ENCODE results near the gene MS4A8.
"Not testable (repeated sequence)": the region's sequence is repeated elsewhere in the genome, so short reads cannot be mapped to it uniquely, and the experiment has no call there.

MS4A8 gene

DNA sequence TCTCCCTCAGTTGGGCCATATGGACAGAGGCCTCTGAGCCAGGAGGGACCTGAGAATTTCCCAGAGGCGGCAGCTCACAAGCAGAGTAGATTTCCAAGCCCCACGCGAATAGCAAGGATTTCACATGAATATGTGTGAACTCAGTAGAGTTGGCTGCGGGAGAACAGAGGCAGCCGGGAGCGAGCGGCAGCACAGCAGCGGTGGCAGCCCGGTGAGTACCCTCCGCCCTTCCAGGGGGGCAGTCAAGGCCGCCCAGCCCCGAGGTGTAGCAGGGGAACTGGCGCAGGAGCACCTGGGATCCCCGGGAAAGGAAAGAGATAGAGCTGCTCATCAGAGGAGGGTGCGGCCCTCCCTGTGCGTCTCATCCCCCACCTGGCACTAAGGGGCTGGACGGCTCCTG, 48.8 kb downstream of the MS4A8 start:
- Mint-ChIP-seq H3K36me3 (no peaks in the 10 kb centered on the region), H3K27me3 (peaks cover 33% of the 10 kb centered on the region), H3K4me3 (no peak overlapping the region), H3K4me1 (no peaks in the 10 kb centered on the region), H3K9me3 (peaks cover 4% of the 10 kb centered on the region), H3K27ac (no peak overlapping the region)
- no peak for ATAC-seq

DNA sequence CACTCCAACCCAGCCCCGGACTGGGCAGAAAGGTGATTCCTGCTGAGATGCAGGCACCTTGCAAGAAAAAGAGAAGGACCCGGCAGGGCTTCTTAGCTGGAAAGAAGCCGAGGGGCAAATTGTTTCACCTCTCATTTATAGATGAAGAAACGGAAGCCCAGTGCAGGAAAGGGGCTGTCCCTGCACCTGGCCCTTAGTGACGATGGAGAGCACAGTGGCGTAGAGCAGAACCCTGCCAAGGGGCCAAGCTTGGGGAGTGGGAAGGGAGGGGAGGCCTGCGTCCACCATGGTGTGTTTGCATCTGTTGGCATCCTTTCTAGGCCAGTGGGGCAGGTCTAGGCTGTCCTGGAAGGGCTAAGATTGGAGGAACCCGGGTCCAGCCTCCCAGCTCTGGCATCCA, 49.4 kb downstream of the MS4A8 start:
- no peaks in the 10 kb centered on the region for H3K36me3 Mint-ChIP-seq
- peak; percentile 58 for ATAC-seq
- H3K4me3 Mint-ChIP-seq, result no peak overlapping the region
- peaks cover 4% of the 10 kb centered on the region for H3K9me3 Mint-ChIP-seq
- peaks cover 33% of the 10 kb centered on the region for H3K27me3 Mint-ChIP-seq
- no peak overlapping the region for H3K27ac Mint-ChIP-seq
- no peaks in the 10 kb centered on the region for H3K4me1 Mint-ChIP-seq

DNA sequence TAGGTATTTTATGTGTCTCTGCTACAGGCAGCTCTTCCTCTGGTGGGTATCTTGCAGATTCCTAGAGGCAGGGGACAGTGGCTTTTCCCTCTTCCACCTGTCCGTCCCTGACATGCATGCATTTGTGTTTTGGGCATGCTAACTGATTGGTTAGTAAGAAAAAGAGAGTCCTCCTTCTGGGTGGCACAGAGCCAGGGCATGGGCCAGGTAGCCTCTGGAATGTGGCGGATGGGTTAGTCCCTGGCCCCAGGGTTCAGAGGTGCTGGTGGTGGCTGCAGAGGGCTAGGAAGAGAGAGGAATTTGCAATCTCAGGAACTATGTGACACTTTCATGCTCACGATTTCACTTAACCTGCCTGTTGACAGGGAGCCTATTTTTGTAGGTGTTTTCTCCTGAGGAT, 51.5 kb downstream of the MS4A8 start:
- no peak overlapping the region for H3K4me3 Mint-ChIP-seq
- no peaks in the 10 kb centered on the region for H3K4me1 Mint-ChIP-seq
- no peaks in the 10 kb centered on the region for H3K36me3 Mint-ChIP-seq
- no peak for ATAC-seq
- H3K27ac Mint-ChIP-seq, result no peak overlapping the region
- peaks cover 4% of the 10 kb centered on the region for H3K9me3 Mint-ChIP-seq
- peaks cover 33% of the 10 kb centered on the region for H3K27me3 Mint-ChIP-seq

DNA sequence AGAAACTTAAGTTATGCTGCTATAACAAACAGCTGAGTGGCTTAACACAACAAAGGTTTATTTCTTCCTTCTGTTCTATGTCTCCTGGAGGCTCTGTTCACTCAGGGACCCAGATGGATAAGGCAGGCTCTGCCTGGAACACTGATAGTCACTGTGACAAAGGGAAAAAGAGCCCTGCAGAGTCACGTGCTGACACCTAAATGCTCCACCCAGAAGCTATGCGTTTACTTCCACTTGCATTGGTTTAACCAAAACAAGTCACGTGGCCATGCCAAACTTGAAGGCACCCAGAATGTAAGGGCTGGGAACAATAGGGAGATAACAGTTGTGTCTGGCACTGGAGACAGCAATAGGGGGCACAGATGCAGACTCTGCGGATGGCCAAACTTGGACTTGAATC, 53.9 kb downstream of the MS4A8 start:
- peaks cover 8% of the 10 kb centered on the region for H3K4me1 Mint-ChIP-seq
- ATAC-seq, result no peak
- peaks cover 33% of the 10 kb centered on the region for H3K27me3 Mint-ChIP-seq
- no peaks in the 10 kb centered on the region for H3K36me3 Mint-ChIP-seq
- H3K9me3 Mint-ChIP-seq, result no peaks in the 10 kb centered on the region
- no peak overlapping the region for H3K27ac Mint-ChIP-seq
- no peak overlapping the region for H3K4me3 Mint-ChIP-seq

DNA sequence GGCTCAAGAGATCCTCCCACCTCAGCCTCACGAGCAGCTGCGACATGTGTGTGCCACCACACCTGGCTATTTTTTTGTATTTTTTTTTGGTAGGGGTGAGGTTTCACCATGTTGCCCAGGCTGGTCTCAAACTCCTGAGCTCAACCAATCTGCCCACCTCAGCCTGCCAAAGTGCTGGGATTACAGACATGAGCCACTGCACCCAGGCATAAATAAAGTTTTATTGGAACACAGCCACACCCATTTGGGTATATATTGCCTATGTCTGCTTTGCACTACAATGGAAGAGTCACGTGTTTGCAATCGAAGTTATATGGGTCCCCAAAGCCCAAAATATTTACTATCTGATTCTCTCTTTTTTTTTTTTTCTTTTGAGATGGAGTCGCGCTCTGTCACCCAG, 55.5 kb downstream of the MS4A8 start:
- Mint-ChIP-seq H3K36me3 (no peaks in the 10 kb centered on the region), H3K4me3 (no peak overlapping the region), H3K9me3 (no peaks in the 10 kb centered on the region), H3K27ac (no peak overlapping the region), H3K27me3 (peaks cover 28% of the 10 kb centered on the region), H3K4me1 (peaks cover 14% of the 10 kb centered on the region)
- ATAC-seq, result no peak

DNA sequence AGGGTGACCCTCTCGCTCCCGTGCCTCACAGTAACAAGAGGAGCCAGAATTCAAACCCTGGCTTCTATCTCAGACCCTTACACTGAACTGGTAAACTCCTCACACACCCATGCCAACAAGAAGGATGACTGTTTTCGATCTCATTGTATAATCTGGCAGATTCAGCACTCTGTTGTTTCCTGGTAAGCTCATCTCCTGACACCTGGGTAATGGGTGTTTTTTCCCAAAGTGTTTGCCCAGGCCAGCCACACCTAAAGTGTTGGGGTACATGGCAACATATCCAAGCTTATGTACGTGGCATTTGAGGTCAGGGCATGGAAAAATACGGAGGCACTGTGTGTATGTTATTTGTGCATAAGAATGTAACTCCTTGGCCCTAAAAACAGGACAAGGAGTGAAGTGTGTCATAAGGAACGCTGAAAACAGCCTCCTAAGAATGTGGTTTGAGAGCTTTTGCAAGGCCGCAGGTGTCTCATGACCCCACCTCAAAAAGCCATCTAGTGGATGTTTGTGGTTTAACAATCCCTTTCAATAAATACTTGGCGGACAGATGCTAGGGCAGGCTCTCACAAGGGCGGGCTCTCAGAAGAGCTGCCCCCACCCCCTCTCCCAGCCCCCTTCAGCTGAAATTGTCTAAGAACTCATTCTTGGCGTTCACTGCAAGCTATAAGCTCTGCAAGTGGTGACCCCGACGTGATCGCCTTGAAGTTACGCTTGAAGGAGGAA, 57.1 kb downstream of the MS4A8 start, which contains the start of gene MS4A15:
Gene MS4A15, plus strand, starts transcription at position 561 of the 726 bp plus-strand sequence. CDS start 6,867 bp downstream, outside the sequence.
- no peak within 1 kb of the TSS for H3K4me3 Mint-ChIP-seq

DNA sequence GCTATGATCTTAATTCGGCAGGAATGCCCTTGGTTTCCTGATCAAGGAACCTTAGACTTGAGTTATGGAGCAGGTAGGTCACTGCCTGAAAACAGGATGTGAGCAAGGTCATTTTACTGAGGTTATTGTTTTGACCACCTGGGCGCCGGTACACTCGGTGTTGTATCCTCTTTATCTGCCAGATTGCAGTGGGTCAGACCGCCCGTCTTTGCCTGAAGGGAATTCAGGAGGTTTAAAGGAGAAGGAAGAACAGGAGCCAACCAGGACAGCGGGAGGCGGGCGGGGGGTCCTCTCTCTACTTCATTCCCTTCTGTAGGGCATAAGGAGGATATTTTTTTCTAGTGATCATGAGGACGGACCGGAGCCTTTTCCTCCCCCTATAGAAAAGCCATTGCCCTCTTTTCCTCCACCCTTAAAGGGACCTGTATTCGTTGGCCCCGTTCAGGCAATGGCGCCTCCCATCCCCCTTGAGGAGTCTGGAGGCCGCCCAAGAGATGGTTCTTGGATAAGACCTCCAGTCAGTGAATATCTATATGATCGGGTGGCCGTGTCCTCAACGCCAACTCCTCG, 57.9 kb downstream of the MS4A8 start:
- H3K27ac Mint-ChIP-seq, result no peak overlapping the region
- ATAC-seq, result no peak

More for the DNA sequence above, 57.1 kb downstream of the MS4A8 start, which contains the start of gene MS4A15:
- peaks cover 21% of the 10 kb centered on the region for H3K27me3 Mint-ChIP-seq
- H3K27ac Mint-ChIP-seq, result no peak within 1 kb of the TSS
- peak; percentile 51 for ATAC-seq
- H3K36me3 Mint-ChIP-seq, result no peaks in the 10 kb centered on the region
- H3K4me1 Mint-ChIP-seq, result peaks cover 22% of the 10 kb centered on the region
- no peaks in the 10 kb centered on the region for H3K9me3 Mint-ChIP-seq

DNA sequence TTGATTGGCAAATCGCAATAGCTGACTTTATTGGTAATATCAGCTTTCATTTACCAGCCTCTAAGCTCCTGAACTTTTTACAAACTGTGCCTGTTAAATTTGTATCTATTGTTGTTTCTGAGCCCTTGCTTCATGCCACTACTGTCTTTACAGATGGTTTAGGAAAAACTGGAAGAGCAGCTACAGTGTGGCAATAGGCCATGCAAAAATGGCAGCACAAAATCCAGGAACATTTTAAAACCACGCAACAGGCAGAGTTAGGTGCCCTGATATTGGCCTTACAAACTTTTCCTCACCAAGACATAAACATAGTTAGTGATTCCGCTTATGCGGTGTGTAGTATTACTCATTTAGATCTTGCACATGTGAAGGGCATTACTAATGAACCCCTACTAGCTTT, 59.3 kb downstream of the MS4A8 start:
- not testable (repeated sequence) for H3K4me3 Mint-ChIP-seq, H3K9me3 Mint-ChIP-seq, H3K36me3 Mint-ChIP-seq, H3K27me3 Mint-ChIP-seq, H3K27ac Mint-ChIP-seq, ATAC-seq
- H3K4me1 Mint-ChIP-seq, result peaks cover 44% of the 10 kb centered on the region

More for the DNA sequence above, 57.9 kb downstream of the MS4A8 start:
- Mint-ChIP-seq H3K4me3 (no peak overlapping the region), H3K36me3 (no peaks in the 10 kb centered on the region), H3K27me3 (peaks cover 15% of the 10 kb centered on the region), H3K9me3 (no peaks in the 10 kb centered on the region), H3K4me1 (peaks cover 30% of the 10 kb centered on the region)

DNA sequence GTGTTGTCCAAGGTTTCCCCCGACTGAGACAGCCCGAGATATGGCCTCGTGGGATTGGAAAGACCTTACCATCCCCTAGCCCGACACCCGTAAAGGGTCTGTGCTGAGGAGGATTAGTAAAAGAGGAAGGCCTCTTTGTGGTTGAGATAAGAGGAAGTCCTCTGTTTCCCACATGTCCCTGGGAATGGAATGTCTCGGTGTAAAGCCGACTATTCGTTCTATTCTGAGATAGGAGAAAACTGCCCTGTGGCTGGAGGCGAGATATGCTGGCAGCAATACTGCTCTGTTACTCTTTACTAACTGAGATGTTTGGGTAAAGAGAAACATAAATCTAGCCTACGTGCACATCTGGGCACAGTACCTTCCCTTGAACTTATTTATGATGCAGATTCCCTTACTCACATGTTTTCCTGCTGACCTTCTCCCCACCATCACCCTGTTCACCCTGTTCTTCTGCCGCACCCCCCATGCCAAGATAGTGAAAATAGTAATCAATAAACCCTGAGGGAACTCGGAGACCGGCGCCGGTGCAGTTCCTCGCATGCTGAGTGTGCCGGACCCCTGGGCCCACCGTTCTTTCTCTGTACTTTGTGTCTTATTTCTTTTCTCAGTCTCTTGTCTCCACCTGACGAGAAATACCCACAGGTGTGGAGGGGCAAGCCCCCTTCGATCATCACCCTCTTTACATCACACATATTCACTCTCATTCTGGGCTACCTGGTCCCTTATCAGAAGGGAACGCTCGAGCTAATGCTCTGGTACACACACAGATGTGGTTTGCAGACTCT, 60.2 kb downstream of the MS4A8 start:
- H3K36me3 Mint-ChIP-seq, H3K4me3 Mint-ChIP-seq, H3K27ac Mint-ChIP-seq, H3K9me3 Mint-ChIP-seq, ATAC-seq: not testable (repeated sequence)
- peaks cover 12% of the 10 kb centered on the region for H3K27me3 Mint-ChIP-seq
- peaks cover 53% of the 10 kb centered on the region for H3K4me1 Mint-ChIP-seq

DNA sequence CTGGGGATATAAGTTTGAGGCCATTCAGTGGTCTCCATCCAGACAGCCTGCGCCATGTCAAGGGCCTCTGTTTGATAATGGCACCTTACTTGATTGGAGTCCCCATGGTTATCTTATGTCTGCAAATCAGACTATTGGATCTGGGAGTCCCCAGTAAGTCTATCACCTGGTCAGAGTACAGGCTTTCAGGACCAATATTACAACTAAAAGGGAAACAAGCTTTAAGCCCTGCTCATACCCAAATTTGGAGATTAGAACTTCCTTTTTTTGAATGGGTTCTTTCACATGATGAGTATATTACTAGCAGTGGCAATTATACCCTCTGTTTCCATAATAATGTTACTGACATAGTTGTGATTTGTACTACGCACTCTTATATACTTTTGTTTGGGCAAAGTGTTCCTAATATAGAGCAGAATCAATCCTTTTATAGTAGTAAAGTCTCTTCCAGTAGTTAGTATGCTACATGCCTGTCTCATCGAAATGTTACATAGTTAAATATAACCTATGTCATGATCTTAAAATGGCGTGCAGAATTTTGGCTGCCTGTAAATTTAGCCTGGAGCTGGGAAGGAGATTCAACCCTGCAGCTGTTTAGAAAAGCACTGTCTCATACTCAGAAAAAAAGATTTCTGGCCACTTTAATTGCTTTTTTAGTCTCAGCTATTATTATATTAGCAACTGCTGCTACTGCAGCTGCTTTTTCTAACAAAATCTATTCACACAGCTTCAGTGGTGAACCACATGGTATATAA, 62.2 kb downstream of the MS4A8 start:
- no peak for ATAC-seq
- Mint-ChIP-seq H3K4me3 (no peak overlapping the region), H3K9me3 (no peaks in the 10 kb centered on the region), H3K27me3 (peaks cover 30% of the 10 kb centered on the region), H3K36me3 (no peaks in the 10 kb centered on the region), H3K4me1 (peaks cover 58% of the 10 kb centered on the region), H3K27ac (no peak overlapping the region)

DNA sequence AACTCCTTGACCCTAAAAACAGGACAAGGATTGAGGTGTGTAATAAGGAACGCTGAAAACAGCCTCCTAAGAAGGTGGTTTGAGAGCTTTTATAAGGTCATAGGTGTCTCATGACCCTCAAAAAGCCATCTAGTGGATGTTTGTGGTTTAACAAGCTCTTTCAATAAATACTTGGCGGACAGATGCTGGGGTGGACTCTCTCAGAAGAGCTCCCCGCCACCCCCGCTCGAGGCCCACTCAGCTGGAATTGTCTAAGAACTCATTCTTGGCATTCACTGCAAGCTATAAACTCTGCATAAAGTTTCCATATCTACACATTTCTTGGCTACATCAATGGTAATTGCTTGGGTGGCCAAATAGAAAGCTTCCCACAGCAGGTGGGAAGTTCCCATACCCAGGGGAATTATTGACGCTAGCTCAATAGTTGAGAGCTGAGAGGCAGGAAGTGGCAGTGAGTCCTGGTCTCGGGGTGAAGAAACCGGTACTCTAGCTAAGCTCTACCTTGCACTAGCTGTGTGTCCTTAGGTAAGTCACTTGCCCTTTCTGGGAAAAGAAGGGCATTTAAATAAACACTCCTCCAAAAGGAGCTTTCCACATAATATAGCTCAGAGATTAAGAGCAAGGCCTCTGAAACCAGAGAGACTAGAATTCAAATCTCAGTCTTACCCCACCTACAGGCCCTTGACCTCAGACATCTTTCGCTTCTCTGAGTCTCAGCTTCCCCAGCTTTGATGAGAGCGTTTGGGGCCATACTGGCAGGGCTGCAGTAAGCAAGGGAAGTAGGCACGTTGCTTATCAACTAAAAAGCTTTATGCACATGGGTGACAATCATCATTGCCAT, 63.7 kb downstream of the MS4A8 start:
- peaks cover 60% of the 10 kb centered on the region for H3K4me1 Mint-ChIP-seq
- no peaks in the 10 kb centered on the region for H3K36me3 Mint-ChIP-seq
- H3K4me3 Mint-ChIP-seq, result peak overlapping the region; percentile 40
- peaks cover 3% of the 10 kb centered on the region for H3K9me3 Mint-ChIP-seq
- peak; percentile 92 for ATAC-seq
- peak overlapping the region; percentile 23 for H3K27ac Mint-ChIP-seq
- peaks cover 41% of the 10 kb centered on the region for H3K27me3 Mint-ChIP-seq

DNA sequence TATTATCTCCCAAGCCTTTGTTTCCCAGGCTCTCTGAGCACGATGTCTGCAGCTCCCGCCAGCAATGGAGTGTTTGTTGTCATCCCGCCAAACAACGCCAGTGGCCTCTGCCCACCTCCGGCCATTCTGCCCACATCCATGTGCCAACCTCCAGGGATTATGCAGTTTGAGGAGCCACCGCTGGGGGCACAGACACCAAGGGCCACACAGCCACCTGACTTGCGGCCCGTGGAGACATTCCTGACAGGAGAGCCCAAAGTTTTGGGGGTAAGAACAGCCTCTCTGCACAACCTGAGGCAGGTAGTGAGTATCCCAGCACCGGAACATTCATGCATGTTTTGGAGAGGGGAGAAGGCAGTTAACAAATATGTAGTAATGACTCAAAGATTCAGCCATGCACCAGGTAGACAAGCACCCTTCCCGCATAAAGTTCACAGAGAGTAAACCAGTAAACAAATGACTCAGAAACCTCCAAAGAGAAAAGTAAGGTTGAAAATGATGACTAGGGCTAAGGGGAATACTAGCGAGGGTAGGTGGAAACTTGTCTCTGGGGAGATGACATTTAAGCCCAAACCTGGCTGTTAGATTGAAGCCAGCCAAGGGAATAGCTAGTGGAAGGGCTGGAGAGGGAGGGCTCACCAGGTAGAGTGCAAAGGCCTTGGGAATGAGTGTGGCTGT, 64.4 kb downstream of the MS4A8 start:
- ATAC-seq, result peak; percentile 67
- H3K36me3 Mint-ChIP-seq, result no peaks in the 10 kb centered on the region
- H3K4me1 Mint-ChIP-seq, result peaks cover 60% of the 10 kb centered on the region
- H3K27me3 Mint-ChIP-seq, result peaks cover 48% of the 10 kb centered on the region
- H3K4me3 Mint-ChIP-seq, result peak overlapping the region; percentile 40
- H3K9me3 Mint-ChIP-seq, result peaks cover 3% of the 10 kb centered on the region
- peak overlapping the region; percentile 23 for H3K27ac Mint-ChIP-seq

DNA sequence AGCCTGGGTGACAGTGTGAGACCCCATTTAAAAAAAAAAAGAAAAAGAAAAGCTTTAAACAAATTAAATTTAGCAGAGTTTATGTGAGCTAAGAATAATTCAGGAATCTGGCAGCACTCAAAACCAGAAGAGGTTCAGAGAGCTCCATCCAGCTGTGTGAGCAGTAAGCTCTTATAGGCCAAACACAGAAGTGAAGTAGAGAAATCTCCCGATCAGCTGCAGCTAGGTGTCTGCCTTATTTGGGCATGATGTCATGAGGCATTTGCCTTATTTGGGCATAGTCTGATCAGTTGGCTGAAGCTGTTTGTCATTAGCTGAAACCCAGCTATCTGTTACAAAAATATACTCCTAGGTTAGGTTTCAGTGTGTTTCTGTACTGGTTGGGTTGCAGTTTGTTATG, 65.5 kb downstream of the MS4A8 start:
- H3K9me3 Mint-ChIP-seq, result peaks cover 3% of the 10 kb centered on the region
- peak overlapping the region; percentile 23 for H3K27ac Mint-ChIP-seq
- no peak overlapping the region for H3K4me3 Mint-ChIP-seq
- peaks cover 58% of the 10 kb centered on the region for H3K27me3 Mint-ChIP-seq
- peak; percentile 27 for ATAC-seq
- H3K36me3 Mint-ChIP-seq, result no peaks in the 10 kb centered on the region
- peaks cover 54% of the 10 kb centered on the region for H3K4me1 Mint-ChIP-seq

DNA sequence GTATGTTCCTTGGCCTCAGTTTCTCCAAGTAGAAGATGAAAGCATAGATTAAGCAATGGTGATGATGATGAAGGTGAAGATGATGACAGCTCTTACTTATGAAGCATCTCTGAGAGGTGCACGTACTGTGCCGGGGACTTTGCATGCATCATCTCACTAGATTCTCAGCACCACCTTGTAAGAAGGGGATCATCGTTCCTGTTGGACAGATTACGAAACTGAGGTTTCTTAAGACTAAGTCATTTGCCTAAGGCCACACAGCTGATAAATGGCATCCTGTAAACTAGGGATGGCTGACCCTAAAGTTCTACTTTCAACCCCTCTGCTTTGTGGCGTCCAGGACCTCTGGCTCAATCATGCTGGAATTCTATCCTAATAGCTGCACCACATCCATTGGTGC, 65.9 kb downstream of the MS4A8 start:
- Mint-ChIP-seq H3K9me3 (peaks cover 3% of the 10 kb centered on the region), H3K4me1 (peaks cover 50% of the 10 kb centered on the region), H3K36me3 (no peaks in the 10 kb centered on the region), H3K27me3 (peaks cover 57% of the 10 kb centered on the region), H3K27ac (no peak overlapping the region), H3K4me3 (no peak overlapping the region)
- ATAC-seq, result no peak
